Activated T-cell treated with anti-CD3 and anti-CD28 coated beads, Interleukin-2, amount 50 U/mL, for 48 hours (primary cell): ENCODE data around the gene CEP128.

Experiments used
- DNase-seq, 2 experiments: peaks; one replicate each; pipeline ENCODE4 v3.0.0-alpha.2; 2020

The CEP128 gene

DNA sequence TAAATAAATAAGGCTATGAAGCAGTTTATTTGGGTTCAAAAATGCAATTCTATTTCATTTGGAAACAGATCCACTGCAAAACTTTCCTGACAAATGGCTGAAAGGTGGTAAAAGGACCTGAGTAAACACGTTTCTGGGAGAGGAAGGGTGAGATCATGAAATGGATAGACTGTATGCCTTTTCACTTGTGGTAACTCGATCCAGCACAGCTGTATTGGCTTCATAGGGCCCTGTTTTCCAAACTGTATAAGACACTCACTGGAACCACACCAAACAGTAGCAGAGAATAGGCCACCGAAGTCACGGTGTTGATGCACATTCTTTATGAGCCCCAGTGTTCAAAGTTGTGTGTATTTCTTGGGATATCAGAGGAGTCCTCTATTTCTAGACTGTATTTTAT lies 405.1 kb downstream of the CEP128 start:
- DNase-seq: no peak

DNA sequence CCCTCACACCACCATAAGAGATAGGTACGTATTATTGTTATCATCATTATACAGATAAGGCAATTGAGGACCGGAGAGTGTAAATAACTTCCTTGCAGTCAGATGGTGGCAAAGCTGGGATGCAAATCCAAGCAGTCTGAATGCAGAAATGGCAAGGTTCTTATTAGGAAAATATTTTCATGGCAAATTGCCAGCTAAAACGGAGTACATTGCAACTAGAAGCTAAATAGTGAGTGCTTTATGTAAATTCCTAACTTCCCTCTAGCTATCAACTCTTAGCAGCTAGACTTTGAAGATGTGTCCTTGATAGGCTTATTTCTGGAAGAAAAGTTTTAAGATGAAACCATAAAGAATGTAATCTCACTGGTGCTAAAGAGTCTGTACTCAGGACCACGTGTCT lies 406.4 kb downstream of the CEP128 start:
- DNase-seq: no peak

DNA sequence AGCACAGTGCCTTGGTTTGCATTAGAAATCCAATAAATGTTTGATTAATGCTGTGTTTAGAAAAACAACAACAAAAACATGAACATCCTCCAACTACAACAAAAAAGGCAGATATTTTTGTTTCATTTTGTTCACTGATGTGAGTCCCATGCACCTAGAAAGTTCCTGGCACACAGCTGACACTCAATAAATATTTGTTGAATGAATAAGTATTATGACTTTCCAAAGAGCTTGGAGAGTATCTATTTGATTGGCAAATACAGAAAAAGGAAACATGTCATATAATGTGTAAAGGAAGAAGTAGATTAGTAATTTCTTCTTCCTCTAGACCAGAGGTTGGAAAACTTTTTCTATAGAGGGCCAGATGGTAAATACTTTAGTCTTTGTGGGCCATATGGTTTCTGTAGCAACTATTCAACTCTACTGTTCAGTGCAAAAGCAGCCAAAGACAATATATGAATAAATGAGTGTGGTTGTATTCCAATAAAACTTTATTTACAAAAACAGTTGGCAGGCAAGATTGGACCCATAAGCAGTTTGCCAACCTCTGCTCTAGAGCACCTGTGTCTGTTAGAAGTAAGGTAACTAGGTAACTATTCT lies 417.9 kb downstream of the CEP128 start:
- DNase-seq: no peak

DNA sequence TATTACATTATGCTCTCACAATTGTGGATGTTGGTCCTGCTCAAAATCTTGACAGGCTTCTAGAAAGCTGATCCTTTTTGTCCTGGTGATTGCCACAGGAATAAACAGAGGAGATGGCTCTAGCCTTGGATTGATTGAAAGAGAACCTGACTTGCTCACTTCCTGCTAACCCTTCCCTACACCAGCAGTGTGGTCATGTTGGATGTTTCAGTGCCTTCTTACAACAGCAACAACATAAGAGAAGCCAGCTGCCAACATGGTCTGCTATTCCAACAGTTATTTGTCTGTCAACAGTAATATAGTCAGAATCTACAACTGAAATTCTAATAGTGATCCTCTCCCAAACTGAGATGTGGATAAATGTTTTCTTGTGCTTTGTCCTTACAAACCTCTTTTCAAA lies 418.6 kb downstream of the CEP128 start:
- no peak for DNase-seq

DNA sequence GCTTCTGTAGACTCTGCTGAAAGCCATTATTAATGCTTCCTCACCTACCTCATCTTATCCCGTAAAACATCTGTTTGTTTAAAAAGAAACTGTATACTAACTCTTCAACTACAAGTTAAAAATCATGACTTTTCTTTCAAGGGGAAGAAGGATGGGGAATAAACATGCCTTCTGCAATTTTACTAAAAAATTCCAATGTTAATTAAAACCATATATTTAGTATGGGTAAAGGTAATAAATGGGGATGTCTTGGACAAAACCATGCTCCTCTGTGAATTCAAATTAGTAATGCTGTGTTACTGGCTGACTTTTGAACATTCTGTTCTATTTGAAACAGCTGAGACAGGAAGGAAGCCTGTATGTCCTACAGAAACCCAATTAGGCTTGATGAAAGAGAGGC lies 419.1 kb downstream of the CEP128 start:
- no peak for DNase-seq

DNA sequence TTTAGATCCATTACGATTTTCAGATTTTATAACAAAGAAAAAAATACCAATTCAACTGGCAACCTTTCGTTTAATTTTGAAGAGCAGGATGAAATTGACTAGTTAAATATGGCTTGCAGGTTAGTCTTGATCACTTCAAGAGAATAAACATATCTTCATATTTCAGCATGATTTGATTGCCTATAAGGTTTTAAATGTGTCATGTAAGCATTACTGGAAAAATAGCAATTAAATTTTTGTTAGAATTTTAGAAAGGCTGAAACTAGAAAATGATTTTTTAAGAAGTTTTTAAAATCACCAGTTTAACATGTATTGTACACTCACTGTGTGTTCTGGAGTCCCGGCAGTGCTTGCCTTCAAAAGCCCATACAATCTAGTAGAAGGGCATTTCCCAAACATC lies 420.1 kb downstream of the CEP128 start:
- DNase-seq: no peak

DNA sequence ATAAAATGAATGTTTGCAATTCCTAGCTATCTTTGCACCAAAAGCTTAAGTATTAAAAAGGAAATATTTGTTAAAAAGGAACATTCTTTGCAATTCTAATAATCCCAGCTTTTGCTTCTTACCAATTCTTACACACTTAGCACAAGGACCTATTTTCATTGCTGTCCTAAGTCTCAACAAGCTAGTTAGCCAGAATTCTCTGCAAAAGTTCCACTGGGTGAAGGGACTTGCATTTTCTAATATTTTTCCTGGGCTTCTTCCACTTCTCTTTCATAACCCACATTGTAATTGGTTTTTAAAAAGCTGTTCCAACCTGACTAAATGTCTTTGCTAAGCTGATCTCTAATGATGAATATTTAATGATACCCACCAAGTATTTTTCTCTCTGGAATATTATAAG lies 422.5 kb downstream of the CEP128 start:
- no peak for DNase-seq

DNA sequence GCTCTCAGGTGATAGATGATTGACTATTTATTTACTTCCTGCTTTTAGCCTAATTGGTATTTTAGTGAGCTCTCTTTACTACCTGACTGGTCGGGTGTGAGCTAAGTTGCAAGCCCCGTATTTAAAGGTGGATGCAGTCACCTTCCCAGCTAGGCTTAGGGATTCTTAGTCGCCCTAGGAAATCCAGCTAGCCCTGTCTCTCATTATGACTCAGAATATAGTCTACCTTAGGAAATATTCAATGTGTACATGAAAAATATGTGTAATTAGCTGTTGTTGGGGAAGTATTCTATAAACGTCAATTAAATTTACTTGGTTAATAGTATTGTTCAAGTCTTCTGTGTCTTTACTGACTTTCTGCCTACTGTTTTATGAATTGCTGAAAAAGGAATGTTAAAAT lies 423.4 kb downstream of the CEP128 start:
- no peak for DNase-seq

DNA sequence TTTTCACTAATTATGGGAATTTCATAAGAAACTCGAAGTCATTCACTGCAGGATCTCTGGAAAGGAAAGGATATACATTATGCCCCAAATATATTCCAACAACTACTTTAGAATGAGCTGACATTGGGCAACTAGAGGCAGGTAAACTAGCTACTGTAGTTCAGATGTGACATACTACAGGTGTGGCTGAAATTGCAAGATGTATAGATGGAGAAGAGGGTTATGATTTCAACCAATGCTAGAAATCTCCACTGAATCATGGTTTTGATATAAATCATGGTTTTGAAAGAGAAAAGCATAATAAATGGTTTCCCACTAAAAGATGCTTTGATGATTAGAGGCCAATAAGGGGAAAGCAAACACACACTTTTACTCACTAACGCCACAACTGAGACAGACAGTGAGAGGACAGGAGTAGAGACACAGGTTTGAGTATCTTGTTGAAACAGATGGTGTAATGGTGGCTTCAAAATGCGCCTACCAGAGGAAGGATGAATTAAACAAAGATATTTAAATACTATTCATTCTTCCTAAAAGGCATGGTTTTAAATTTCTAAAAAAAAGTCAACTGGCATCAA lies 434.2 kb downstream of the CEP128 start:
- no peak for DNase-seq

DNA sequence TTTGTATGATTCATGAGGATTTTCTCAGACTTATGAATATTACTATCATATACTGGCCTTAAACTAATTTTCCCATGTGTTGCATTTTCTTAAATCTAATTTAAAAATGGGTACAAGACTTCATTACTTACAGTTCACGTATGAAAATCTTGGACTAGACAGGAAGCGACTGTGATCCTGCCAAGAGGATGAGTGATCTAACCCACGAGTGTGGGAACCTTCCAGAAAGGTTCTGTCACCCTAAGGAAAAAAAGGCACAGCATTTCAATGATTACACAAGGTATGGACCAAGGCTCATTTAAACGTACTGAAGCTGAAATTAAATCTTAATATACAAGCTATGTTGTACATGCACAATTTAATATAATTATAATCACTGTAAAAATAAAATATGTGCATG lies 436.8 kb downstream of the CEP128 start:
- no peak for DNase-seq

DNA sequence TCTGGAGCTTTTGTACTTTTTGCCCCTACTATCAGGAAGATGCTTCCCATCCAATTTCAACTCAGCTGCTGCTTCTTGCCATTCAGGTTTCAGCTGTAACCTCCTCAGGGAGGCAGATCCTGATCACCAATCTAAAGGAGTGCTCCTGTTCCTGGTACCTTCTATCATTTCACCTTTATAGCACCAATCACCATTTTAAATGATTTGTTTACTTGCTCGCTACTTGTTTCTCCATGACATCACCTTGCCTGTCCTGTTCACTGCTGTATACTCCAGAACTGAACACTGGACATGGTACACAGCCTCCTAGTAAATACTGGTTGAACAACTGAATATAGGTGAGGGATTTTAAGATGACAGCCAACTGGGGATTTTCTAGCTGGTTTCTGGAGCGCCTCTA lies 443.0 kb downstream of the CEP128 start:
- no peak for DNase-seq

DNA sequence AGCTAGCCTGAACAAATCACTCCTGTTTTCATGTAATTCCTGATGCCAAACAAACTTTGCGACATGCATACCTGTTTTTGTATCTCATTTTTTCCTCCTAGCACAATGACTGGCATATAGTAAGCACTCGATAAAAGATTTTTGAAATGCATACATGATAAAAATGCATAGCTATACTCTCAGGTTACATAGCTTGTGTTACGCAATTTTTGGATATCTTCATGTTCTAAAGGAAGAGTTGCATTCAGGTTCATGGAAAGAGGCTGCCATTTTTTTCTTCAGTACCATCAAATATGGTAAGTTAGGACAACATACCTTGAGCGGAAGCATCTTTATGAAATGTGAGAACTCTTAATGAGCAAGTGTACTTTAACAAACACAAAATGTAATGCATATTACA lies 445.4 kb downstream of the CEP128 start:
- DNase-seq: no peak

DNA sequence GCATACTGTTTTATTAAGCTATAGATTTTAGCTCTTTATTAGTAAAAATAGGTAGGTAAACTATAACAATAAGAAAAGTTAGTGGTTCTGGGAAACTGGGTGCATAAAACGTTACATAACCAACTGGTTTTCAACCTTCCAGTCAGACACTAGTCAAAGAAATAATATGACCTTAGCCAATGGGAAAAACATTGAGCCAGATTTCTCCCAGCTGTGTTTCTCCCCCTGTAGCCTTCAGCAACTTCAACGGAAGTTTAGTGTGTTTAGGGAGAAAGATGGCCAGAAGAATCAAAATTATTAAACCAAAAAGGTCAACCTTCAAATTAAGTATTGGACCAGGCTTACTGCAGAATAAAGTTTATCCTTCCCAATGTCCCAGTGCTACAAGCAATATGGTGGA lies 446.8 kb downstream of the CEP128 start:
- DNase-seq: no peak

DNA sequence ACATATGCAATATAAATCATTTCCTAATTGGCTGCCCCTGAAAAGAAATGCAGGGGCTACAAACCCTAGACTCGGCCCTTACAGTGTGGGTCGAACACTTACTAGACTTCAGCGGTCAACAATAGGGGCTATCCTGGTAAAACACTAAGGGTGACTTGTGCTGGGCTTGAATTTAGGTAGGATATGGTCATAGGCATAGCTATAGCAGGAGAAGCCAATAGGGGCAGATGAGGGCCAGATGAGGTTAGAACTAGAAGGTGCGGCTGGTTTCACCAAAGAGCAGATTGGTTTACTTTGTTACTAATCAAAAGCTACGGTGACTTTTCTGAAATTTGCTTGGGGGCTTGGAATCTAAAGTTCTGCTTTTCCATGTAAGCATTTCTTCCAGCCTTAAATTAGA lies 447.9 kb downstream of the CEP128 start:
- no peak for DNase-seq

DNA sequence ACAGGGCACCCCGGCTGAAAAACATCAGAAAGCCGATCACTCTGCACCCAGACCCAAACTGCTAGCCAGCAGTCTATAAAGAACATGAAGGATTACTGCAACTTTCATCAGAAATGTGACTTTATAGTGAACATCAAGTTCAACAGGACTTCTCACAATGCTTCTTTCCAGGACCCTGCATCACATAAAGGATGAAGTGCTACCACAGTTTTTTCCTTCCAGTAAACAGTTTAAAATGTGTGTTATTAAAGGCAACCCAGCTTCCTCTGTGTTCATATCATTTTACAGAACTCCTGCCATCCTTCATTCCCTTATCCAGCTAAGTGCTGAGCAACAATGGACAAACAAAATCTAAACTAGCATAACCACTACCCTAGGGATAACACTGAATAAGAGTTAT lies 449.9 kb downstream of the CEP128 start:
- DNase-seq: no peak

DNA sequence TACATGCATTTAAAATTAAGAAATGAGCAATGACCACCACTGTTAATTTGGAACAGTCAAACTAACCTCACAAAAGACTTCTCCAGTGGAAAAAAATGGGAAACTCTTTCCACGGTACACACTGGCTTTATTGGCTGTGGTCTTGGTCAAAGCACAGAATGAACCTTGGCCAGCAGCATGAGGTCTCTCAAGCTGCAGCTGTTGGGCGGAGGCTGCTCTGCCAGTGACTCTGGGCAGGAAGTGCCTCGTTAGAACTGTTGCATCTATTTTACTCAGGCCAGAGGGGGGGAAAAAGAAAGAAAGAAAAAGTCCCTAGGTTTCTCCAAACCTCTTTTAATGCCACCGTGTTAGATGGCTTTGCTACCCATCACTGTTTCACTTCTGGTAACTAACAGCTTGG lies 450.4 kb downstream of the CEP128 start:
- DNase-seq: no peak

DNA sequence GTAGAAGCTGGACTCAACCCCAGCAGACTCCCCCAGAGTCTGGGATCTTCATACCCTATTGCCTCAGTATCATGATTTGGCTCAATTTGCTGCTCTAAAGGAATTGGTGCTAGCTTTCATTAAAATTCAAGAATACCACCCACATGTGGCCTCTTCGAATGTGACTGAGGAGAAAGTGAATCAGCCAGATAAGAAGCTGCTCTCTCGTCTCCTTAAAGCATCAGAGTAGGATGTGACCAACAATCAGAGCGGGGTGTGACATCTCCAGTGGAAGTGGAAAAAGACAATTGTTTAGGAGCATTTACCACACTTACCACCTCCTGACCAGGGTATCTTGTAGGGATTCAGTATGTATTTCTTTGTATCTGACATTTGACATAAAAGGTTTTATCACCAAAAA lies 452.0 kb downstream of the CEP128 start:
- DNase-seq: no peak

DNA sequence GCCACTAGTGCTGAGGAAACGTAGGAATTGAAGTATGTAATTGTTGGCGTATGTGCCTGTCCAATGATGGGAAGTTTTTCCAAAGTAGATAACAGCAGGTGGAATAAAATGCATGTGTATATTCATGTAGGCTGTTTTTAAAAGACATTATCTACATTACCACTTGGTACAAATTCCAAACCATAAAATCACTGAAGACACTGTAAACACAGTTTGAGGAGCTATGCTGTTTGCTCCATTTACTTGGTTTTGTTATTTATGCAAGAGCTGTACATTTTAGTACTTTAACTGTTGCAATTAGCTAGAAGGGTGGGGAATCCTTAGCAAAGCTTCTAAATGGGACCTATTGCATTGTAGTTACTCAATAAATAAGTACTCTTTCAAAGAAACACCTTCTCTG lies 455.8 kb downstream of the CEP128 start:
- DNase-seq: no peak

DNA sequence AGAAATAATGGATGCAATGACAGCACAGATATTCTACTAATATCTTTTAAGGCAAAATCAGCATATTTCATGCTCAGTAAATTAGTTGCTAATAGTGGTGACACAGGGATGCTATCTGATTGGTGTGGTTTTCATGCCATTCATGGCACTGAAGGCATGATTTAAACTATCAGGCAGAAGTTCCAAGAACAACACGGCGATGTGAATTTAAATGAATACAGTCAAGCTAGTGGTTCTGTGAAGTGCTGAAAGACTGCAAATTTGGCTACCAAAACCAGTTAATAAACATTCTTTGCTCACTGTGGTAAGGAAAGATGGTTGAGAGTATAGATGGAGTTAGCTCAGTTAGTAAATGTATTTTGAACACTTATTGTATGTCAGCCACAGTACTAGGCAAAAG lies 458.2 kb downstream of the CEP128 start:
- DNase-seq: no peak

DNA sequence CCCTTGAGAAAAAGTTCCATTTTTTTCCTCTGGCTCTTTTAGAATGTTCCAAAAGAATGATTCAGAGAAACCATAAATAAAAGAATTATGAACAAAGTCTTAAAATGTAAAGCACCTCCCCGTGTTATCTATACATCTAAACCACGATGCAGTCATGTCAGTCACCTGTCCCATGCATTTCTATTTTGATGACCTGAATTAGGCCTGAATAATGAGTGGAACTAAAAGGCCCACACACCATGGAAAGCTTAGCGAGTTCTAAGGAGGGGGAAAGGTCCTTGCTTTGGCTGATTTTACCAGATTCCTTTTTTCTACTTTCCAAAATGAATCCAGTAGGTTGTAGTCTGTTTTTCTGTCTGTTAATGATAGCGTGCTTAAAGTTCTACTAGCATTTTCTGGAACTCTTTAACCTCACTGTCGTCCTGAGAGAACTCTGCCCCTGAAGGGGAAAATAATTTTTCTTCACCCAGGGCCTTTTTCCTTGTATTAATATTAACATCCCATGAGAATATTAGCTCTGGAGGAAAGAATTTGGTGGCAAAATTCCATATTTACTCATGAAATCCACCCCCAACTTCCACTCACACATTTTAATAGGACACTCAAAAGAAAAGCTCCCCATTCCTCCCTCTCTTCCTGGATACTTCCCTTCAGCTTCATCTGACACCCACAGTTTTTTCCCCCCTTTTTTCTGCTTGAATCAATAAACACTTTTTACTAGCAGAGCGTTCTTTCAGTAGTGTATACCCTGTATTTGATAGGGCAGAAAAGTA lies 464.0 kb downstream of the CEP128 start:
- no peak for DNase-seq

DNA sequence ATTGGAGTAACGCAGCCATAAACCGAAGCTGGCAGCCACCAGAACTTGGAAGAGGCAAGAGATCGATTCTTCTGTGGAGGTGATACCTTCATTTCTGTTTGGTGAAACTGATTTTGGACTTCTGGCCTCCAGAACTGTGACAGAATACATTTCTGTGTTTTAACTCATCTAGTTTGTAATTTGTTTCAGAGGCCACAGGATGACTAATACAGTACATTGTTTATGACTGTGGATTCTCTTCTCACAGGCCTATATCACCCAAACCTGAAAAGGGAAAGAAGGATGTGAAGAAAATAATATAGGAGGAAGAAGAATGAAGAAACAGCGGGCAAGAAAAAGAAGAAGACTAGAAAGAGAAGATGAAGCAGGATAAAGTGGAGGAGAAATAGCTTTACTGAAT lies 466.5 kb downstream of the CEP128 start:
- DNase-seq: no peak

DNA sequence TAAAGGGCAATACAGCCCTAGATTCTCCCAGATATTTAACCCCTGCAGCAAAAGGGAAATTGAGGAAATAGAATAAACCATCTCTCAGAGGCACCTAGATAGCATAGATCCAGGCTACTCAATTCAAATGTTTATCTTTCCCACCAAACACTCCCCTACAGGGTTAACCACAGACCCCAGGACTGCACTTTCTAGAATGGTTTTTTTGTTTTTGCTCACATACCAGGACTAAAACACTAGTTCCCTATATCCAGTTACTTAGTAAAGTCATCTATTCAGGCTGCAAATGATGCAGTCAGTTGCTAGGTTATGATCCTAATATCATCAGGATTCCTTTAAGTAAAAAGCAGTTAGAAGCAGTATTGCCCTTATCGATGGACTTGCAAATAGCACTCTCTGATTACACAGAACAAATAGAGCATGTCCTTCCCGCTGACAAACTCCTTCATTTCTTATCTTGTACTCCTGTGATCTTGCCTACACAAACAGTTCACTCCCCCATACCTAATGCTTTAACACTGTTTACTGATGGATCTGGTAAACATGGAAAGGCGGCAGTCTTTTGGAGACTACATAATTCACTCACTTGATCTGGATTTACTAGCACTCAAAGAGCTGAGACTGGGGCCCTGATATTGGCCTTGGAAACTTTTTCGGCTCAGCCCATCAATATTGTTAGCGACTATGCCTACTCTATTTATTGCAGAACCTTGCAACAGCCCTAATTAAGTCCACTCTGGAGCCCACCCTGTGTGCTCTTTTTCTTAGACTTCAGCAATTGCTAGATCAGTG lies 473.0 kb downstream of the CEP128 start:
- DNase-seq: no peak

DNA sequence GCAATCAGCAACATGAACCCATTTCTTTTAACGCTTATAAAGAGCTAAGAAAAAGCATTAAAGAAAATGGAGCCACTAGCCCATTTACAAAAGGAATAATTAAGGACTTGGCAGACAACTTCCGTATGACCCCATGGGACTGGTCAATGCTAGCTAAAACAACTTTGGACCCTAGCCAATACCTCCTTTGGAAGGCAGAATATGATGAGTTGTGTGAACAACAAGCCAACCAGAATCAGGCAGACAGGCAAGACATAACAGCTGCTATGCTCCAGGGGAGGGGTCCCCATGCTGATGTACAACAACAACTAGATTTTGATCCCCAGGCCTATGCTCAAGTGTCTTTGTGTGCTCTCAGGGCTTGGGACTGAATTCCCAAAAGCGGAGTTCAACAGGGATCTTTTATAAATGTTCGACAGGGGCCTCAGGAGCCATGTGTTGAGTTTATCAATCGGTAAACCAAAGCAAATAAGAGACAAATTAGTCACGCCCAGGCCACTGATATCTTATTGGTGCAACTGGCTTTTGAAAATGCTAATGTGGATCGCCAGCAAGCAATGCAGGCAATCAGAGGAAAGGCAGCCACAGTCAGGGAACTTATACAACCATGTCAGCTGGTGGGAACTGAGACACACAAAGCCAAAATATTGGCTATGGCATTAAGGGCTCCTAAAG lies 475.9 kb downstream of the CEP128 start:
- no peak for DNase-seq
